GM23338 (cell line): ENCODE measurements around the gene KIF25. TPM values are rescaled to one million over a fixed set of nuclear protein-coding genes. Genes with fewer than 3 reads are reported as not detected.

Experiments
- ATAC-seq: fragments of 200-7000 bp; cut with Tn5 transposase; 3 replicates; pipeline ENCODE4 v1.9.1; 2020
- DNase-seq: peaks from one replicate; pipeline ENCODE4 v3.0.0-alpha.2; 2015; ENCODE audit warnings: low spot score
- H2AFZ ChIP-seq: fragments of 200-600 bp; sonication (generic); 2 replicates; pipeline ENCODE4 v1.8.0; 2016; ENCODE audit warnings: antibody characterized with exemption, mild to moderate bottlenecking, moderate library complexity
- H3F3A ChIP-seq: fragments of 200-600 bp; sonication (generic); replicated peaks from 2 replicates; pipeline ENCODE4 v1.8.0; 2017; ENCODE audit warnings: antibody characterized with exemption, mixed run types, low read depth
- H3K27ac ChIP-seq: fragments of 200-600 bp; sonication (generic); 2 replicates; pipeline ENCODE4 v1.6.1; 2016; ENCODE audit warnings: low read depth
- H3K27me3 ChIP-seq: fragments of 200-600 bp; sonication (generic); 2 replicates; pipeline ENCODE4 v1.8.0; 2016; ENCODE audit warnings: mild to moderate bottlenecking, mixed run types, moderate library complexity; ENCODE audit not compliant: insufficient read depth
- H3K36me3 ChIP-seq: fragments of 200-600 bp; sonication (generic); 2 replicates; pipeline ENCODE4 v1.8.0; 2016; ENCODE audit warnings: mild to moderate bottlenecking; ENCODE audit not compliant: insufficient read depth
- H3K4me1 ChIP-seq: fragments of 200-600 bp; sonication (generic); 2 replicates; pipeline ENCODE4 v1.8.0; 2016; ENCODE audit warnings: mild to moderate bottlenecking, moderate library complexity; ENCODE audit not compliant: insufficient read depth
- H3K4me2 ChIP-seq: fragments of 200-600 bp; sonication (generic); 2 replicates; pipeline ENCODE4 v1.7.1; 2017; ENCODE audit warnings: mixed run types
- H3K4me3 ChIP-seq: fragments of 200-600 bp; sonication (generic); 2 replicates; pipeline ENCODE4 v1.6.1; 2016; ENCODE audit warnings: mixed run types
- H3K79me2 ChIP-seq: fragments of 200-600 bp; sonication (generic); replicated peaks from 2 replicates; pipeline ENCODE4 v1.8.0; 2017; ENCODE audit warnings: mild to moderate bottlenecking; ENCODE audit not compliant: insufficient read depth
- H3K9me2 ChIP-seq: fragments of 200-600 bp; sonication (generic); 2 replicates; pipeline ENCODE4 v1.8.0; 2017; ENCODE audit not compliant: insufficient read depth
- H4K20me1 ChIP-seq: fragments of 200-600 bp; sonication (generic); replicated peaks from 2 replicates; pipeline ENCODE4 v1.8.0; 2017; ENCODE audit warnings: mild to moderate bottlenecking; ENCODE audit not compliant: insufficient read depth
- H3K27ac Mint-ChIP-seq: 2 replicates; pipeline ENCODE4 v1.8.0; 2020; ENCODE audit warnings: inconsistent platforms, mild to moderate bottlenecking, moderate library complexity, mixed read lengths
- H3K27me3 Mint-ChIP-seq: 3 replicates; pipeline ENCODE4 v1.8.0; 2022; ENCODE audit warnings: low read depth, mild to moderate bottlenecking, moderate library complexity, mixed read lengths, inconsistent platforms; ENCODE audit not compliant: insufficient read depth, poor library complexity
- H3K36me3 Mint-ChIP-seq: 3 replicates; pipeline ENCODE4 v1.8.0; 2021; ENCODE audit warnings: low read depth, mild to moderate bottlenecking, inconsistent platforms, moderate library complexity, mixed read lengths
- H3K4me1 Mint-ChIP-seq: 3 replicates; pipeline ENCODE4 v1.8.0; 2020; ENCODE audit warnings: mild to moderate bottlenecking, inconsistent platforms, mixed read lengths
- H3K4me3 Mint-ChIP-seq: 3 replicates; pipeline ENCODE4 v1.8.0; 2021; ENCODE audit warnings: moderate library complexity, mild to moderate bottlenecking, inconsistent platforms, mixed read lengths
- H3K9me3 Mint-ChIP-seq: 3 replicates; pipeline ENCODE4 v1.8.0; 2020; ENCODE audit warnings: moderate library complexity, mild to moderate bottlenecking, inconsistent platforms, mixed read lengths
- CREB1 ChIP-seq: fragments of 250-450 bp; sonication (Bioruptor Pico); IDR thresholded peaks from 2 replicates; pipeline ENCODE4 v1.5.0; 2020; ENCODE audit warnings: low read depth, mild to moderate bottlenecking, moderate library complexity
- EZH2 ChIP-seq: fragments of 200-600 bp; sonication (generic); IDR thresholded peaks from one replicate; pipeline ENCODE4 v1.8.0; 2017; ENCODE audit warnings: antibody characterized with exemption, mild to moderate bottlenecking, low read depth; ENCODE audit not compliant: unreplicated experiment
- JUNB ChIP-seq: IDR thresholded peaks from one replicate; pipeline ENCODE4 v1.6.1; 2016; ENCODE audit warnings: antibody characterized with exemption; ENCODE audit not compliant: unreplicated experiment
- STAT1 ChIP-seq: IDR thresholded peaks from one replicate; pipeline ENCODE4 v1.6.1; 2016; ENCODE audit warnings: antibody characterized with exemption; ENCODE audit not compliant: unreplicated experiment
- ZNF114 ChIP-seq: fragments of 250-450 bp; sonication (Bioruptor Pico); IDR thresholded peaks from 2 replicates; pipeline ENCODE4 v1.5.0; 2020; ENCODE audit warnings: mild to moderate bottlenecking, moderate library complexity
- polyA plus RNA-seq: library from polyadenylated mRNA; unstranded; fragments of >200 nt; fragmentation: Nextera tagmentation; extraction: Ambion mirVana; gene quantifications from 2 replicates; pipeline ENCODE4 v1.2.1, GENCODE V29; 2016
- total RNA-seq: library from RNA; depleted of rRNA; stranded (reverse); fragments of >200 nt; shearing (Covaris generic); gene quantifications from 2 replicates; pipeline ENCODE4 v1.2.3, GENCODE V29; 2014
- TF ChIP-seq, protein P1 (sequence below): IDR thresholded peaks from one replicate; pipeline ENCODE4 v1.6.1; 2018; ENCODE audit warnings: antibody characterized with exemption; ENCODE audit not compliant: unreplicated experiment
- TF ChIP-seq, protein P2 (sequence below): fragments of 250-450 bp; sonication (Bioruptor Pico); IDR thresholded peaks from 2 replicates; pipeline ENCODE4 v1.5.0; 2020; ENCODE audit warnings: mild to moderate bottlenecking, moderate library complexity
- TF ChIP-seq, protein P3 (sequence below), 2 experiments: fragments of 200-600 bp in 1 of 2; sonication (generic) in 1 of 2; conservative IDR thresholded peaks; 2 replicates each; pipeline versions ENCODE4 v1.5.1 to v1.6.1; 2016 to 2017; ENCODE audit warnings: antibody characterized with exemption in 2 of 2, low read depth in 2 of 2, mild to moderate bottlenecking in 2 of 2, moderate library complexity in 1 of 2

Gene KIF25
- total and polyA plus RNA-seq, 2 experiments from 2014 or later = 0.69 to 0.76 TPM

DNA sequence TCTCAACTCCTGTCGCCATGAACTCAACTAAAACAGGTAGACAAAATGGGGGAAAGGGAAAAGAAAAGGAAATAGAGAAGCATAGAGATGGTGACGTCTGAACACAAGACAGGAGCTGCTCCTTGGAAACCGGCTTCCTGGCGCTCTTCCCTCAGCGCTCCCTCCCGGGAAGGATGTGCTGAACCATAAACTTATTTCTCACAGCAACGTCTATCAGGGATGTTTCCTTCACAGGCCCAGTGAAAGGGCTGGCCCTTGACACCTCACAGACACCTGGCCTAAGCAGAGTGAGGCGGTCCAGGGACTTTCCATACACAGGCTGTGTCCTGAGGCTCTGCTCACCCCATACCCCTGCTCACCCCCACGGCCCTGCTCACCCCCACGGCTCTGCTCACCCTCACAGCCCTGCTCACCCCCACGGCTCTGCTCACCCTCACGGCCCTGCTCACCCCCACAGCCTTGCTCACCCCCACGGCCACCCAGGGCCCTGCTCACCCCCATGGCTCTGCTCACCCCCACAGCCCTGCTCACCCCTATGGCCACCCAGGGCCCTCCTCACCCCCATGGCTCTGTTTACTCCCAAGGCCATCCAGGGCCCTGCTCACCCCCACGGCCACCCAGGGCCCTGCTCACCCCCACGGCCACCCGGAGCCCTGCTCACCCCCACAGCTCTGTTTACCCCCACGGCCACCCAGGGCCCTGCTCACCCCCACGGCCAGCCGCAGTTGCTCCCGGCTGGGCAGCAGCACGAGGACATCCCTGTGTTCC is 80.9 kb downstream of the KIF25 start (continued):
- TF ChIP-seq, protein P1, sequence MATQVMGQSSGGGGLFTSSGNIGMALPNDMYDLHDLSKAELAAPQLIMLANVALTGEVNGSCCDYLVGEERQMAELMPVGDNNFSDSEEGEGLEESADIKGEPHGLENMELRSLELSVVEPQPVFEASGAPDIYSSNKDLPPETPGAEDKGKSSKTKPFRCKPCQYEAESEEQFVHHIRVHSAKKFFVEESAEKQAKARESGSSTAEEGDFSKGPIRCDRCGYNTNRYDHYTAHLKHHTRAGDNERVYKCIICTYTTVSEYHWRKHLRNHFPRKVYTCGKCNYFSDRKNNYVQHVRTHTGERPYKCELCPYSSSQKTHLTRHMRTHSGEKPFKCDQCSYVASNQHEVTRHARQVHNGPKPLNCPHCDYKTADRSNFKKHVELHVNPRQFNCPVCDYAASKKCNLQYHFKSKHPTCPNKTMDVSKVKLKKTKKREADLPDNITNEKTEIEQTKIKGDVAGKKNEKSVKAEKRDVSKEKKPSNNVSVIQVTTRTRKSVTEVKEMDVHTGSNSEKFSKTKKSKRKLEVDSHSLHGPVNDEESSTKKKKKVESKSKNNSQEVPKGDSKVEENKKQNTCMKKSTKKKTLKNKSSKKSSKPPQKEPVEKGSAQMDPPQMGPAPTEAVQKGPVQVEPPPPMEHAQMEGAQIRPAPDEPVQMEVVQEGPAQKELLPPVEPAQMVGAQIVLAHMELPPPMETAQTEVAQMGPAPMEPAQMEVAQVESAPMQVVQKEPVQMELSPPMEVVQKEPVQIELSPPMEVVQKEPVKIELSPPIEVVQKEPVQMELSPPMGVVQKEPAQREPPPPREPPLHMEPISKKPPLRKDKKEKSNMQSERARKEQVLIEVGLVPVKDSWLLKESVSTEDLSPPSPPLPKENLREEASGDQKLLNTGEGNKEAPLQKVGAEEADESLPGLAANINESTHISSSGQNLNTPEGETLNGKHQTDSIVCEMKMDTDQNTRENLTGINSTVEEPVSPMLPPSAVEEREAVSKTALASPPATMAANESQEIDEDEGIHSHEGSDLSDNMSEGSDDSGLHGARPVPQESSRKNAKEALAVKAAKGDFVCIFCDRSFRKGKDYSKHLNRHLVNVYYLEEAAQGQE = no peak
- TF ChIP-seq ZNF114 (CRISPR knock-in tag) = no peak

DNA sequence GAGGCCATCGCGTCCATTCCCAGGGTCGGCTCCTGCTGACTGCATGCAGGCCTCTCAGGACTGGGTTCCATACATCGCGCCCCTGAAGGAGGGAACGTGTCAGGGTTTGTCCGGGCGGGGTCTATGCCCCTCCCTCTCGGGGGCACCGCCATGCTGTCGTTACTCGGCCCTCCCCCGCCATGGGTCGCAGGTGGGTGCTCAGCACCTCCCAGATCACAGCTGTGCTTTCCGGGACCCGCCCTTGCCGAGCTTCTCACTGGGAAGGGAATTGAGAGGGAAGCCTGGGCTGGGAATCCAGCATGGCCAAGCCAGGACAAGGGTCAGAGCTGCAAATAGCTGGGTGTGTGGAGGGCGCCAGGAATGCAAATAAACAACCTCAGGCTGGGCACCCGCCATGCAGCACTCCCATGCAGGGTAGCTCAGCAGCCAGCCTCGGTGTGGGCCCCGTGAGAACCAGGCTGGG is 81.5 kb downstream of the KIF25 start, which contains the start of gene FRMD1:
Gene FRMD1, minus strand, starts transcription at position 270 of the 463 bp plus-strand sequence. Its CDS starts 118 bp downstream, at position 152.
- ATAC-seq (no peak), DNase-seq (no peak)
- Histone ChIP-seq H3K27me3 (no peaks in the 10 kb centered on the region), H3K4me3 (no peak within 1 kb of the TSS), H3K4me1 (no peaks in the 10 kb centered on the region), H3F3A (0 out of 2 replicates have a peak, but pooled peaks cover 3% of the 10 kb centered on the region), H3K27ac (no peak within 1 kb of the TSS), H3K79me2 (no peaks in the 10 kb centered on the region), H2AFZ (no peak within 1 kb of the TSS), H3K36me3 (no peaks in the 10 kb centered on the region), H3K4me2 (no peak within 1 kb of the TSS), H4K20me1 (no peaks in the 10 kb centered on the region), H3K9me2 (no peaks in the 10 kb centered on the region)
- Mint-ChIP-seq H3K9me3 (no peaks in the 10 kb centered on the region), H3K4me1 (peaks cover 15% of the 10 kb centered on the region), H3K27ac (no peak within 1 kb of the TSS), H3K4me3 (no peak within 1 kb of the TSS), H3K27me3 (peaks cover 19% of the 10 kb centered on the region), H3K36me3 (no peaks in the 10 kb centered on the region)
- no peak for TF ChIP-seq CREB1 (CRISPR knock-in tag)
- no peak for TF ChIP-seq ZNF114 (CRISPR knock-in tag)
- no peak for TF ChIP-seq EZH2
- TF ChIP-seq JUNB = no peak
- TF ChIP-seq, protein P1 = no peak
- TF ChIP-seq, protein P2, sequence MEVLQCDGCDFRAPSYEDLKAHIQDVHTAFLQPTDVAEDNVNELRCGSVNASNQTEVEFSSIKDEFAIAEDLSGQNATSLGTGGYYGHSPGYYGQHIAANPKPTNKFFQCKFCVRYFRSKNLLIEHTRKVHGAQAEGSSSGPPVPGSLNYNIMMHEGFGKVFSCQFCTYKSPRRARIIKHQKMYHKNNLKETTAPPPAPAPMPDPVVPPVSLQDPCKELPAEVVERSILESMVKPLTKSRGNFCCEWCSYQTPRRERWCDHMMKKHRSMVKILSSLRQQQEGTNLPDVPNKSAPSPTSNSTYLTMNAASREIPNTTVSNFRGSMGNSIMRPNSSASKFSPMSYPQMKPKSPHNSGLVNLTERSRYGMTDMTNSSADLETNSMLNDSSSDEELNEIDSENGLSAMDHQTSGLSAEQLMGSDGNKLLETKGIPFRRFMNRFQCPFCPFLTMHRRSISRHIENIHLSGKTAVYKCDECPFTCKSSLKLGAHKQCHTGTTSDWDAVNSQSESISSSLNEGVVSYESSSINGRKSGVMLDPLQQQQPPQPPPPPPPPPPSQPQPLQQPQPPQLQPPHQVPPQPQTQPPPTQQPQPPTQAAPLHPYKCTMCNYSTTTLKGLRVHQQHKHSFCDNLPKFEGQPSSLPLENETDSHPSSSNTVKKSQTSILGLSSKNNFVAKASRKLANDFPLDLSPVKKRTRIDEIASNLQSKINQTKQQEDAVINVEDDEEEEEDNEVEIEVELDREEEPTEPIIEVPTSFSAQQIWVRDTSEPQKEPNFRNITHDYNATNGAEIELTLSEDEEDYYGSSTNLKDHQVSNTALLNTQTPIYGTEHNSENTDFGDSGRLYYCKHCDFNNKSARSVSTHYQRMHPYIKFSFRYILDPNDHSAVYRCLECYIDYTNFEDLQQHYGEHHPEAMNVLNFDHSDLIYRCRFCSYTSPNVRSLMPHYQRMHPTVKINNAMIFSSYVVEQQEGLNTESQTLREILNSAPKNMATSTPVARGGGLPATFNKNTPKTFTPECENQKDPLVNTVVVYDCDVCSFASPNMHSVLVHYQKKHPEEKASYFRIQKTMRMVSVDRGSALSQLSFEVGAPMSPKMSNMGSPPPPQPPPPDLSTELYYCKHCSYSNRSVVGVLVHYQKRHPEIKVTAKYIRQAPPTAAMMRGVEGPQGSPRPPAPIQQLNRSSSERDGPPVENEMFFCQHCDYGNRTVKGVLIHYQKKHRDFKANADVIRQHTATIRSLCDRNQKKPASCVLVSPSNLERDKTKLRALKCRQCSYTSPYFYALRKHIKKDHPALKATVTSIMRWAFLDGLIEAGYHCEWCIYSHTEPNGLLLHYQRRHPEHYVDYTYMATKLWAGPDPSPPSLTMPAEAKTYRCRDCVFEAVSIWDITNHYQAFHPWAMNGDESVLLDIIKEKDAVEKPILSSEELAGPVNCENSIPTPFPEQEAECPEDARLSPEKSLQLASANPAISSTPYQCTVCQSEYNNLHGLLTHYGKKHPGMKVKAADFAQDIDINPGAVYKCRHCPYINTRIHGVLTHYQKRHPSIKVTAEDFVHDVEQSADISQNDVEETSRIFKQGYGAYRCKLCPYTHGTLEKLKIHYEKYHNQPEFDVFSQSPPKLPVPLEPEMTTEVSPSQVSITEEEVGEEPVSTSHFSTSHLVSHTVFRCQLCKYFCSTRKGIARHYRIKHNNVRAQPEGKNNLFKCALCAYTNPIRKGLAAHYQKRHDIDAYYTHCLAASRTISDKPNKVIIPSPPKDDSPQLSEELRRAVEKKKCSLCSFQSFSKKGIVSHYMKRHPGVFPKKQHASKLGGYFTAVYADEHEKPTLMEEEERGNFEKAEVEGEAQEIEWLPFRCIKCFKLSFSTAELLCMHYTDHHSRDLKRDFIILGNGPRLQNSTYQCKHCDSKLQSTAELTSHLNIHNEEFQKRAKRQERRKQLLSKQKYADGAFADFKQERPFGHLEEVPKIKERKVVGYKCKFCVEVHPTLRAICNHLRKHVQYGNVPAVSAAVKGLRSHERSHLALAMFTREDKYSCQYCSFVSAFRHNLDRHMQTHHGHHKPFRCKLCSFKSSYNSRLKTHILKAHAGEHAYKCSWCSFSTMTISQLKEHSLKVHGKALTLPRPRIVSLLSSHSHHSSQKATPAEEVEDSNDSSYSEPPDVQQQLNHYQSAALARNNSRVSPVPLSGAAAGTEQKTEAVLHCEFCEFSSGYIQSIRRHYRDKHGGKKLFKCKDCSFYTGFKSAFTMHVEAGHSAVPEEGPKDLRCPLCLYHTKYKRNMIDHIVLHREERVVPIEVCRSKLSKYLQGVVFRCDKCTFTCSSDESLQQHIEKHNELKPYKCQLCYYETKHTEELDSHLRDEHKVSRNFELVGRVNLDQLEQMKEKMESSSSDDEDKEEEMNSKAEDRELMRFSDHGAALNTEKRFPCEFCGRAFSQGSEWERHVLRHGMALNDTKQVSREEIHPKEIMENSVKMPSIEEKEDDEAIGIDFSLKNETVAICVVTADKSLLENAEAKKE (CRISPR knock-in tag) = no peak
- TF ChIP-seq, protein P3, sequence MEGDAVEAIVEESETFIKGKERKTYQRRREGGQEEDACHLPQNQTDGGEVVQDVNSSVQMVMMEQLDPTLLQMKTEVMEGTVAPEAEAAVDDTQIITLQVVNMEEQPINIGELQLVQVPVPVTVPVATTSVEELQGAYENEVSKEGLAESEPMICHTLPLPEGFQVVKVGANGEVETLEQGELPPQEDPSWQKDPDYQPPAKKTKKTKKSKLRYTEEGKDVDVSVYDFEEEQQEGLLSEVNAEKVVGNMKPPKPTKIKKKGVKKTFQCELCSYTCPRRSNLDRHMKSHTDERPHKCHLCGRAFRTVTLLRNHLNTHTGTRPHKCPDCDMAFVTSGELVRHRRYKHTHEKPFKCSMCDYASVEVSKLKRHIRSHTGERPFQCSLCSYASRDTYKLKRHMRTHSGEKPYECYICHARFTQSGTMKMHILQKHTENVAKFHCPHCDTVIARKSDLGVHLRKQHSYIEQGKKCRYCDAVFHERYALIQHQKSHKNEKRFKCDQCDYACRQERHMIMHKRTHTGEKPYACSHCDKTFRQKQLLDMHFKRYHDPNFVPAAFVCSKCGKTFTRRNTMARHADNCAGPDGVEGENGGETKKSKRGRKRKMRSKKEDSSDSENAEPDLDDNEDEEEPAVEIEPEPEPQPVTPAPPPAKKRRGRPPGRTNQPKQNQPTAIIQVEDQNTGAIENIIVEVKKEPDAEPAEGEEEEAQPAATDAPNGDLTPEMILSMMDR (conservative IDR thresholded peaks at IDR 0.05; ENCODE audit: low read depth in 2 of 2) = no peak
- no peak for TF ChIP-seq STAT1
